GM23248 (cell line): ENCODE measurements around the gene PCCA.

Experiments
- EZH2 ChIP-seq: fragments of 200-600 bp; sonication (generic); IDR thresholded peaks from 2 replicates; pipeline ENCODE4 v1.6.1; 2018; ENCODE audit warnings: antibody characterized with exemption, mild to moderate bottlenecking; ENCODE audit not compliant: insufficient read depth, poor library complexity, severe bottlenecking
- EZH2phosphoT487 ChIP-seq: fragments of 200-600 bp; sonication (generic); IDR thresholded peaks from 2 replicates; pipeline ENCODE4 v1.6.1; 2018; ENCODE audit warnings: antibody characterized with exemption, moderate library complexity, mild to moderate bottlenecking, low read depth; ENCODE audit not compliant: insufficient read depth

- TF ChIP-seq EZH2 (no peak), EZH2phosphoT487 (no peak)
Observed at GRCh38 chr13:100266026-100266425, 177.1 kb downstream of the PCCA start.
